ENCODE data around the gene UNC5A. TPM values are rescaled to one million over a fixed set of nuclear protein-coding genes. Genes with fewer than 3 reads are reported as not detected.

Gene UNC5A
- total RNA-seq, 3 donors from 2014 or later (not counting 1 experiment from before 2014, with no cell fraction given) = not detected

GRCh38 chr5:176864755-176865154 is 54.4 kb downstream of the UNC5A start:
- no peaks in the 10 kb centered on the region for H3K9me3 Mint-ChIP-seq
- H3K27me3 Mint-ChIP-seq (ENCODE audit: low read depth in 2 of 2) = peaks cover 14 to 24% of the 10 kb centered on the region in 2 donors
- no peak overlapping the region for H3K4me3 Mint-ChIP-seq
- no peak overlapping the region for H3K27ac Mint-ChIP-seq
- Histone ChIP-seq H3K9me3 (ENCODE audit: control insufficient read depth, insufficient read depth, low read length) (no peaks in the 10 kb centered on the region), H3K36me3 (ENCODE audit: control insufficient read depth, insufficient read depth, low read length) (no peaks in the 10 kb centered on the region), H3K27ac (ENCODE audit: low read length) (no peak overlapping the region), H3K4me3 (ENCODE audit: low read length) (no peak overlapping the region), H3K27me3 (ENCODE audit: control insufficient read depth, insufficient read depth, low read length) (peaks cover 18% of the 10 kb centered on the region), H3K4me1 (ENCODE audit: control insufficient read depth, insufficient read depth, low read length) (peaks cover under 1% of the 10 kb centered on the region)
- no peak for TF ChIP-seq CTCF (IDR thresholded peaks at IDR 0.05)
- ATAC-seq (no peak), DNase-seq (no peak)
- H3K36me3 Mint-ChIP-seq = no peaks in the 10 kb centered on the region
- intact Hi-C loops (cut with micrococcal nuclease) = no loop called here
- H3K4me1 Mint-ChIP-seq = peaks cover 0 to 8% of the 10 kb centered on the region in 2 donors
- 84% methylated on average over 7 of the region's 8 CpGs for WGBS (ENCODE audit: insufficient coverage)

- H3K27me3 ChIP-seq (ENCODE audit: control insufficient read depth, insufficient read depth, low read length) = peaks cover 18% of the 10 kb centered on the region
- intact Hi-C loops (cut with micrococcal nuclease) = no loop called here
- H3K27me3 Mint-ChIP-seq (ENCODE audit: low read depth in 2 of 2) = peaks cover 14 to 24% of the 10 kb centered on the region in 2 donors
These were observed 55.6 kb downstream of the UNC5A start for GRCh38 chr5:176865964-176866363.

GRCh38 chr5:176866707-176867310 is 56.5 kb downstream of the UNC5A start:
- intact Hi-C loops (cut with micrococcal nuclease) = no loop called here
- Histone ChIP-seq H3K36me3 (ENCODE audit: control insufficient read depth, insufficient read depth, low read length) (no peaks in the 10 kb centered on the region), H3K27ac (ENCODE audit: low read length) (no peak overlapping the region), H3K4me1 (ENCODE audit: control insufficient read depth, insufficient read depth, low read length) (peaks cover 10% of the 10 kb centered on the region), H3K9me3 (ENCODE audit: control insufficient read depth, insufficient read depth, low read length) (peaks cover 9% of the 10 kb centered on the region), H3K27me3 (ENCODE audit: control insufficient read depth, insufficient read depth, low read length) (peaks cover 18% of the 10 kb centered on the region), H3K4me3 (ENCODE audit: low read length) (no peak overlapping the region)
- Mint-ChIP-seq H3K27ac (no peak overlapping the region), H3K4me1 (peaks cover 5 to 14% of the 10 kb centered on the region in 2 donors), H3K27me3 (ENCODE audit: low read depth in 2 of 2) (peaks cover 14 to 24% of the 10 kb centered on the region in 2 donors), H3K9me3 (no peaks in the 10 kb centered on the region), H3K36me3 (no peaks in the 10 kb centered on the region), H3K4me3 (no peak overlapping the region)
- no peak for ATAC-seq
- no peak for DNase-seq
- WGBS (ENCODE audit: insufficient coverage) = 33% methylated on average over 15 of the region's 16 CpGs
- TF ChIP-seq CTCF (IDR thresholded peaks at IDR 0.05) = no peak

More at GRCh38 chr5:176865964-176866363, 55.6 kb downstream of the UNC5A start:
- DNase-seq = no peak
- H3K27ac Mint-ChIP-seq = no peak overlapping the region
- no peak for ATAC-seq
- Histone ChIP-seq H3K4me1 (ENCODE audit: control insufficient read depth, insufficient read depth, low read length) (peaks cover 10% of the 10 kb centered on the region), H3K4me3 (ENCODE audit: low read length) (no peak overlapping the region), H3K36me3 (ENCODE audit: control insufficient read depth, insufficient read depth, low read length) (no peaks in the 10 kb centered on the region), H3K9me3 (ENCODE audit: control insufficient read depth, insufficient read depth, low read length) (peaks cover 9% of the 10 kb centered on the region), H3K27ac (ENCODE audit: low read length) (no peak overlapping the region)
- H3K4me1 Mint-ChIP-seq = peaks cover 5 to 14% of the 10 kb centered on the region in 2 donors
- WGBS (ENCODE audit: insufficient coverage) = 76% methylated on average over 7 of the region's 7 CpGs
- TF ChIP-seq CTCF (IDR thresholded peaks at IDR 0.05) = no peak
- no peaks in the 10 kb centered on the region for H3K9me3 Mint-ChIP-seq
- H3K36me3 Mint-ChIP-seq = no peaks in the 10 kb centered on the region
- no peak overlapping the region for H3K4me3 Mint-ChIP-seq

GRCh38 chr5:176868126-176868525 is 57.8 kb downstream of the UNC5A start:
- TF ChIP-seq CTCF (IDR thresholded peaks at IDR 0.05) = no peak
- peaks cover 5 to 18% of the 10 kb centered on the region in 2 donors for H3K4me1 Mint-ChIP-seq
- 88% methylated on average over 14 of the region's 14 CpGs for WGBS (ENCODE audit: insufficient coverage)
- DNase-seq (no peak), ATAC-seq (no peak)
- Histone ChIP-seq H3K4me3 (ENCODE audit: low read length) (no peak overlapping the region), H3K9me3 (ENCODE audit: control insufficient read depth, insufficient read depth, low read length) (peaks cover 11% of the 10 kb centered on the region), H3K27ac (ENCODE audit: low read length) (no peak overlapping the region), H3K27me3 (ENCODE audit: control insufficient read depth, insufficient read depth, low read length) (peaks cover 18% of the 10 kb centered on the region), H3K36me3 (ENCODE audit: control insufficient read depth, insufficient read depth, low read length) (no peaks in the 10 kb centered on the region), H3K4me1 (ENCODE audit: control insufficient read depth, insufficient read depth, low read length) (peaks cover 10% of the 10 kb centered on the region)
- H3K27me3 Mint-ChIP-seq (ENCODE audit: low read depth in 2 of 2) = peaks cover 8 to 20% of the 10 kb centered on the region in 2 donors
- H3K27ac Mint-ChIP-seq = no peak overlapping the region
- intact Hi-C loops (cut with micrococcal nuclease) = no loop called here
- no peaks in the 10 kb centered on the region for H3K36me3 Mint-ChIP-seq
- H3K9me3 Mint-ChIP-seq = peaks cover 0 to 4% of the 10 kb centered on the region in 2 donors
- H3K4me3 Mint-ChIP-seq = no peak overlapping the region

Data from natural killer cell (primary cell).